ENCODE measurements around the gene NDUFB10.
"Not testable (repeated sequence)": the region's sequence is repeated elsewhere in the genome, so short reads cannot be mapped to it uniquely, and the experiment has no call there.

Gene NDUFB10

DNA sequence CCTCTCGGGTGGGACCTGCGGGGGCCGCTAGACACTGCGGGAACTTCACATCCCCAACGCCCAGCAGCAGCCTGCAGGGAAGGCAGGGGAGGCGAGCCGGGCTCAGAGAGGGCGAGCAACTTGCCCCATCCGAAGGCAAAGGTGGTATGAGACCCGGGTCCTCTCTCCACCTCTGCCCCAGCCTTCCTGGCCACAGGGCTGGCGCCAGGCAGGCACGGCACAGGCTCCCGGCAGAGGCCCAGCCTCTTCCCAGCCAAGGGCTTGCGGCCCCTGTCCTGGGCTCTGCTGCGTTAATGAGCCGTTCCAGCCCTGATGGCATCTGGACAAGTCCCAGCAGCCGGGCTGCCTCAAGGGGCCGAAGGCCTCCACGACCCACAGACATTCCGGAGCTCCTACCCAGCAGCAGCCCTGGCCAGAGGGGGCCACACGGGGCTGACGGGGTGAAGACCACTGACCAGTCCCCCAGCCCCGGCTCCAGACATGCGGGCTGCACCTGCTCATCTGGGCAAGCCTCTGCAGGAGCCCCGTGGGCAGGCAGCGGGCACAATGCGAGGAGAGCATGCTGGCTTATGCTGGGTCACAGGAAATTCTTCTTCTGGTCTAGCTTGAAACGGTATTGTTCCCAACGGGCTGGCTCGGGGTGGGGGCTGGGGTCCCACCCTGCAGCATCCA, 39.9 kb upstream of the NDUFB10 start:
- DNase-seq (ENCODE audit: insufficient read length, low spot score): no peak
- no peak for FAIRE-seq
- TF ChIP-seq, protein P1, sequence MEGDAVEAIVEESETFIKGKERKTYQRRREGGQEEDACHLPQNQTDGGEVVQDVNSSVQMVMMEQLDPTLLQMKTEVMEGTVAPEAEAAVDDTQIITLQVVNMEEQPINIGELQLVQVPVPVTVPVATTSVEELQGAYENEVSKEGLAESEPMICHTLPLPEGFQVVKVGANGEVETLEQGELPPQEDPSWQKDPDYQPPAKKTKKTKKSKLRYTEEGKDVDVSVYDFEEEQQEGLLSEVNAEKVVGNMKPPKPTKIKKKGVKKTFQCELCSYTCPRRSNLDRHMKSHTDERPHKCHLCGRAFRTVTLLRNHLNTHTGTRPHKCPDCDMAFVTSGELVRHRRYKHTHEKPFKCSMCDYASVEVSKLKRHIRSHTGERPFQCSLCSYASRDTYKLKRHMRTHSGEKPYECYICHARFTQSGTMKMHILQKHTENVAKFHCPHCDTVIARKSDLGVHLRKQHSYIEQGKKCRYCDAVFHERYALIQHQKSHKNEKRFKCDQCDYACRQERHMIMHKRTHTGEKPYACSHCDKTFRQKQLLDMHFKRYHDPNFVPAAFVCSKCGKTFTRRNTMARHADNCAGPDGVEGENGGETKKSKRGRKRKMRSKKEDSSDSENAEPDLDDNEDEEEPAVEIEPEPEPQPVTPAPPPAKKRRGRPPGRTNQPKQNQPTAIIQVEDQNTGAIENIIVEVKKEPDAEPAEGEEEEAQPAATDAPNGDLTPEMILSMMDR (IDR thresholded peaks at IDR 0.05; ENCODE audit: insufficient read depth, missing control alignments): no peak

DNA sequence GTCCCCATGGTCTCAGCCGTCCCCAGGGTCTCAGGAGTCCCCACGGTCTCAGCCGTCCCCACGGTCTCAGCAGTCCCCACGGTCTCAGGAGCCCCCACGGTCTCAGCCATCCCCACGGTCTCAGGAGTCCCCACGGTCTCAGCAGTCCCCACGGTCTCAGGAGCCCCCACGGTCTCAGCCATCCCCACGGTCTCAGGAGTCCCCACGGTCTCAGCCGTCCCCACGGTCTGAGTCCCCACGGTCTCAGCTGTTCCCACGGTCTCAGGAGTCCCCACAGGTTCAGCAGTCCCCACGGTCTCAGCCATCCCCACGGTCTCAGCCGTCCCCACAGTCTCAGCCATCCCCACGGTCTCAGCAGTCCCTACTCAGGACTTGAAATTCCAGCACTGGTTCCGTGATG, 39.2 kb upstream of the NDUFB10 start:
- not testable (repeated sequence) for FAIRE-seq; DNase-seq (ENCODE audit: insufficient read length, low spot score)

DNA sequence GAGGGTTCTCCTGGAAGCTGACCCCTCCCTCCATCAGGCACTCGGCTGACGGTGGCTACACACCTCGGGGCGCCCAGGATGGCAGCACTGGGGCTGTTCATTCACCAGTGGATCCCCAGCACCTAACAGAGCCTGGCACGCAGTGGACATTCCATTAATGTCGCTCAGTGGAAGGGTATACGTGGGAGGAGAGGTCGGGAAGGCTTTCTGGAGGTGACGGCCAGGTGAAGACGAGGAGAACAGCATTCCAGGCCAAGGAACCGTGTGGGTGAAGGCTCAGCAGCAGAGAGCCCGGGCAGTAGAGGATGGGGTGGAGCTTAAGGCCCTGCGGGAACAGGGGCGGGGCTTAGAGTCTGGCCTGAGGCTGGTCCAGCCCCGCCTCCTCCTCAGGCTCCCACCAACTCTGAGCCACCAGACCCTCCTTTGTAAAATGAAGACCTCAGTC, 38.6 kb upstream of the NDUFB10 start:
- no peak for DNase-seq (ENCODE audit: insufficient read length, low spot score)
- no peak for FAIRE-seq
- TF ChIP-seq, protein P1 (IDR thresholded peaks at IDR 0.05; ENCODE audit: insufficient read depth, missing control alignments): no peak

DNA sequence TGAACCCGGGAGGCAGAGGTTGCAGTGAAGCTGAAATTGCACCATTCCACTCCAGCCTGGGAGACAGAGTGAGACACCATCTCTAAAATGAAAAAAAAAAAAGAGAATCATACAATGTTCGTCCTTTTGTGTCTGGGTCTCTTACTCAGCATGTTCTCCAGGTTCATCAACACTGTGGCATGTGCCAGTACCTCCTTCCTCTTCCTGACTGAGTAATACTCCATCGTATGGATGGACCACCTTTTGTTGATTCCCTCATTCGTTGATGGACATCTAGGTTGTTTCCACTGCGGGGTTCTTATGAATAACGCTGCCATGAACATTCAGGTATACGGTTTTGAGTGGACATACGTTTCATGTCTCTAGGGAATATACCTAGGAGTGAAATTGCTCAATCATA, 37.0 kb upstream of the NDUFB10 start:
- no peak for FAIRE-seq
- no peak for DNase-seq (ENCODE audit: insufficient read length, low spot score)
- TF ChIP-seq, protein P1 (IDR thresholded peaks at IDR 0.05; ENCODE audit: insufficient read depth, missing control alignments): no peak

GRCh38 chr16:1923299-1924034, 35.9 kb upstream of the NDUFB10 start:
- DNase-seq (ENCODE audit: insufficient read length, low spot score): no peak
- TF ChIP-seq, protein P1 (IDR thresholded peaks at IDR 0.05; ENCODE audit: insufficient read depth, missing control alignments): peak; percentile 30
- FAIRE-seq: no peak

DNA sequence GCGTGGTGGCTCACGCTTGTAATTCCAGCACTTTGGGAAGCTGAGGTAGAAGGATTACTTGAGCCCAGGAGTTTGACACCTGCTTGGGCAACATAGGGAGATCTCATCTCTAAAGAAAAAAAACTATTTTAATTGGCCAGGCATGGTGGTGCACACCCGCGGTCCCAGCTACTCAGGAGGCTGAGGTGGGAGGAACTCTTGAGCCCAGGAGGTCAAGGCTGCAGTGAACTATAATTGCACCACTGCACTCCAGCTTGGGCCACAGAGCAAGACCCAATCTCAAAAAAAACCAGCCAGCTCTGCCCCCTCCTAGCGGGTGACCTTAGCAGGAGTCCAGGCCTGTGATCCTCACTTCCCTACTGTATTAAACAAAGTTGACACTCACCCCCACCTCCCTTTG, 35.2 kb upstream of the NDUFB10 start:
- FAIRE-seq (no peak), DNase-seq (ENCODE audit: insufficient read length, low spot score) (no peak)
- TF ChIP-seq, protein P1 (IDR thresholded peaks at IDR 0.05; ENCODE audit: insufficient read depth, missing control alignments): no peak

DNA sequence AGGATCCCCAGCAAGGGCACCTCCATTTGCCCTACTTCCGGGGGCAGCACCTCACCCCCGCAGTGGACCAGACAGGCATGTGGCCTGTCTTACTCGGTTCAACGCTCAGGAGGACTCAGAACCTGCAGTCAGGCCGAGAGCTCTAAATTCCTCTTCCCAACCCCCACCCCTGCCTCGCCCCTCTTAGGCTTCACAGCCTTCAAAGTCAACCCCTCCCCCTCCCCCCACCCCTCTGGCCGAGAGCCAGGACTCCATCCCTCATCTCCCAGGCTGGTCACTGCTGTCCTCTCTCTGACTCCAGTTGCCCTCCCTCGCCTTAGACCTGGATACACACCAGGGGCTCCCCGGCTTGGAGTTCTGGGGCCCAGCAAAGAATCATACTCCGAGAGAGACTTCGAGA, 33.1 kb upstream of the NDUFB10 start:
- FAIRE-seq (no peak), DNase-seq (ENCODE audit: insufficient read length, low spot score) (no peak)
- TF ChIP-seq, protein P1 (IDR thresholded peaks at IDR 0.05; ENCODE audit: insufficient read depth, missing control alignments): no peak

Measured in D721Med (cell line).